Retina (tissue), 1 donor: ENCODE results near the gene RHBDF2.
A peak's percentile ranks its signal among the peaks of the same experiment; 100 is the strongest.

Experiments used
- DNase-seq: peaks from one replicate; pipeline ENCODE4 v3.0.0-alpha.2; 2016

Gene RHBDF2

GRCh38 chr17:76501018-76501826, at the start of gene RHBDF2:
Gene RHBDF2 (minus strand): TSS chr17:76501423. CDS start chr17:76481524, 19,899 bp downstream.
- peak; percentile 70 for DNase-seq

- no peak for DNase-seq
Measured at GRCh38 chr17:76549539-76549938, 48.3 kb upstream of the RHBDF2 start.

GRCh38 chr17:76549215-76549518, 47.9 kb upstream of the RHBDF2 start:
- DNase-seq: no peak

- no peak for DNase-seq
Measured at GRCh38 chr17:76548378-76549214, 47.4 kb upstream of the RHBDF2 start.

- DNase-seq: no peak
Measured at GRCh38 chr17:76547642-76548202, 46.5 kb upstream of the RHBDF2 start.

GRCh38 chr17:76547183-76547641, 46.0 kb upstream of the RHBDF2 start:
- peak; percentile 80 for DNase-seq

GRCh38 chr17:76546556-76547182, 45.4 kb upstream of the RHBDF2 start:
- no peak for DNase-seq

GRCh38 chr17:76545918-76546555, 44.8 kb upstream of the RHBDF2 start:
- DNase-seq: no peak

GRCh38 chr17:76544546-76545365, 43.5 kb upstream of the RHBDF2 start:
- DNase-seq: peak; percentile 70

- peak; percentile 80 for DNase-seq
Measured at GRCh38 chr17:76543826-76544545, 42.8 kb upstream of the RHBDF2 start.

- DNase-seq: no peak
Measured at GRCh38 chr17:76543482-76543825, 42.2 kb upstream of the RHBDF2 start.

- no peak for DNase-seq
Measured at GRCh38 chr17:76542984-76543383, 41.8 kb upstream of the RHBDF2 start.

- DNase-seq: no peak
Measured at GRCh38 chr17:76542566-76542971, 41.3 kb upstream of the RHBDF2 start.

GRCh38 chr17:76541739-76542454, 40.7 kb upstream of the RHBDF2 start:
- DNase-seq: peak; percentile 39

- peak; percentile 90 for DNase-seq
Measured at GRCh38 chr17:76540381-76541300, 39.4 kb upstream of the RHBDF2 start.

- DNase-seq: no peak
Measured at GRCh38 chr17:76539631-76540271, 38.5 kb upstream of the RHBDF2 start, which contains the start of gene PRCD. Gene PRCD (plus strand): TSS chr17:76540044. CDS start chr17:76540142, 98 bp downstream.

GRCh38 chr17:76538941-76539570, 37.8 kb upstream of the RHBDF2 start:
- no peak for DNase-seq

GRCh38 chr17:76538281-76538931, 37.2 kb upstream of the RHBDF2 start:
- DNase-seq: peak; percentile 68
